Hepatocyte (in vitro differentiated cells): ENCODE measurements around the gene NKX1-1.

Experiments
- EZH2 ChIP-seq: fragments of 200-600 bp; sonication (generic); IDR thresholded peaks from 2 replicates; pipeline ENCODE4 v1.6.1; 2016; ENCODE audit warnings: antibody characterized with exemption, mild to moderate bottlenecking, borderline replicate concordance
- TF ChIP-seq, protein P1 (sequence below): fragments of 200-600 bp; sonication (generic); IDR thresholded peaks from 2 replicates; pipeline ENCODE4 v1.5.1; 2016; ENCODE audit warnings: antibody characterized with exemption, mild to moderate bottlenecking; ENCODE audit not compliant: poor library complexity

DNA sequence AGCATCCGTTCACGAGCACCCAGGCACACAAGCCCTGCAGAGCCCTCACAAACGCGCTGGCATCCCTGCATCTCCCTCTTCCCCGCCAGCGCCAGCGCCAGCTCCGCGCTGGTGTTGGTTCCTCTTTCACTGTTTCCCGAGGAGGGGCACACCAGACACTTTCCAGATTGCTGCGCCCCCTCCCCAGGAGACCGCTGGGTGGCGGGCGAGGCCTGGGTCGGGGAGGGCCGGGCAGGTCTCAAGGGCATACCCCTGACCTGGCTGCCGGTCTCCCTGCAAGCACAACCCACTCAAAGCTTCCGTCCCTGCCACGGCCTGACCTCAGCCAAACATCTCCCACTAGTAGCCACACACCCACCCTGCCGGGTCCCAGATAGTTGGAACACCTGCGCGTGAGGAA lies 2.2 kb upstream of the NKX1-1 start:
- TF ChIP-seq, protein P1, sequence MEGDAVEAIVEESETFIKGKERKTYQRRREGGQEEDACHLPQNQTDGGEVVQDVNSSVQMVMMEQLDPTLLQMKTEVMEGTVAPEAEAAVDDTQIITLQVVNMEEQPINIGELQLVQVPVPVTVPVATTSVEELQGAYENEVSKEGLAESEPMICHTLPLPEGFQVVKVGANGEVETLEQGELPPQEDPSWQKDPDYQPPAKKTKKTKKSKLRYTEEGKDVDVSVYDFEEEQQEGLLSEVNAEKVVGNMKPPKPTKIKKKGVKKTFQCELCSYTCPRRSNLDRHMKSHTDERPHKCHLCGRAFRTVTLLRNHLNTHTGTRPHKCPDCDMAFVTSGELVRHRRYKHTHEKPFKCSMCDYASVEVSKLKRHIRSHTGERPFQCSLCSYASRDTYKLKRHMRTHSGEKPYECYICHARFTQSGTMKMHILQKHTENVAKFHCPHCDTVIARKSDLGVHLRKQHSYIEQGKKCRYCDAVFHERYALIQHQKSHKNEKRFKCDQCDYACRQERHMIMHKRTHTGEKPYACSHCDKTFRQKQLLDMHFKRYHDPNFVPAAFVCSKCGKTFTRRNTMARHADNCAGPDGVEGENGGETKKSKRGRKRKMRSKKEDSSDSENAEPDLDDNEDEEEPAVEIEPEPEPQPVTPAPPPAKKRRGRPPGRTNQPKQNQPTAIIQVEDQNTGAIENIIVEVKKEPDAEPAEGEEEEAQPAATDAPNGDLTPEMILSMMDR, result no peak
- no peak for TF ChIP-seq EZH2
